HEK293T (cell line): ENCODE measurements around the gene SUMO2.
A peak's percentile ranks its signal among the peaks of the same experiment; 100 is the strongest.
"Not testable (repeated sequence)": the region's sequence is repeated elsewhere in the genome, so short reads cannot be mapped to it uniquely, and the experiment has no call there.

Experiments
- CTCF ChIA-PET: fragments of 350-600 bp; formaldehyde crosslinking; extraction: SDS; loops from one replicate; lab custom pipeline; 2021; ENCODE audit warnings: antibody characterized with exemption, inconsistent platforms; lab: Yijun Ruan, JAX
- POLR2A ChIA-PET: fragments of 350-600 bp; formaldehyde crosslinking; extraction: SDS; loops from one replicate; lab custom pipeline; 2020; ENCODE audit warnings: antibody characterized with exemption, inconsistent platforms; lab: Yijun Ruan, JAX
- DNase-seq: peaks from one replicate; pipeline ENCODE4 v3.0.0; 2012; ENCODE audit warnings: mixed read lengths; ENCODE audit errors: extremely low spot score
- ARNT ChIP-seq: fragments of 450-650 bp; IDR thresholded peaks from 2 replicates; pipeline ENCODE4 v1.6.1; 2017; ENCODE audit warnings: mild to moderate bottlenecking
- BHLHE40 ChIP-seq: fragments of 450-650 bp; IDR thresholded peaks from 2 replicates; pipeline ENCODE4 v1.6.1; 2016; ENCODE audit warnings: mild to moderate bottlenecking, moderate library complexity, borderline replicate concordance
- CTBP1 ChIP-seq: fragments of 450-650 bp; IDR thresholded peaks from 2 replicates; pipeline ENCODE4 v1.6.1; 2016; ENCODE audit warnings: borderline replicate concordance
- ELF4 ChIP-seq: fragments of 450-650 bp; IDR thresholded peaks from 2 replicates; pipeline ENCODE4 v1.6.1; 2017; ENCODE audit warnings: antibody characterized with exemption
- FOXA1 ChIP-seq: fragments of 450-650 bp; IDR thresholded peaks from 2 replicates; pipeline ENCODE4 v1.6.1; 2016; ENCODE audit warnings: mild to moderate bottlenecking
- FOXK2 ChIP-seq: fragments of 450-650 bp; IDR thresholded peaks from 2 replicates; pipeline ENCODE4 v1.6.1; 2016; ENCODE audit warnings: mild to moderate bottlenecking
- FOXM1 ChIP-seq: fragments of 450-650 bp; IDR thresholded peaks from 2 replicates; pipeline ENCODE4 v1.6.1; 2017; ENCODE audit warnings: mild to moderate bottlenecking, borderline replicate concordance
- HDGF ChIP-seq: fragments of 450-650 bp; IDR thresholded peaks from 2 replicates; pipeline ENCODE4 v1.6.1; 2017; ENCODE audit warnings: antibody characterized with exemption, borderline replicate concordance
- L3MBTL2 ChIP-seq: fragments of 450-650 bp; conservative IDR thresholded peaks from 2 replicates; pipeline ENCODE4 v1.6.1; 2016; ENCODE audit warnings: mild to moderate bottlenecking
- LEF1 ChIP-seq: fragments of 450-650 bp; IDR thresholded peaks from 2 replicates; pipeline ENCODE4 v1.6.1; 2017; ENCODE audit warnings: mild to moderate bottlenecking, borderline replicate concordance
- NFRKB ChIP-seq: fragments of 450-650 bp; IDR thresholded peaks from 2 replicates; pipeline ENCODE4 v1.6.1; 2016; ENCODE audit warnings: mild to moderate bottlenecking, moderate library complexity
- PKNOX1 ChIP-seq: fragments of 450-650 bp; IDR thresholded peaks from 2 replicates; pipeline ENCODE4 v1.6.1; 2016
- SP1 ChIP-seq: fragments of 450-650 bp; IDR thresholded peaks from 2 replicates; pipeline ENCODE4 v1.6.1; 2017
- SUZ12 ChIP-seq: fragments of 450-650 bp; IDR thresholded peaks from 2 replicates; pipeline ENCODE4 v1.6.1; 2016; ENCODE audit warnings: mild to moderate bottlenecking
- TARDBP ChIP-seq: fragments of 450-650 bp; IDR thresholded peaks from 2 replicates; pipeline ENCODE4 v1.6.1; 2016
- ZNF384 ChIP-seq: fragments of 450-650 bp; IDR thresholded peaks from 2 replicates; pipeline ENCODE4 v1.6.1; 2016

SUMO2 gene

GRCh38 chr17:75133001-75133400, 49.8 kb downstream of the SUMO2 start:
- ChIA-PET CTCF (interaction anchor here (0.6 to 1.0 kb wide), 5 partner anchors 17 to 99 kb away, joined by 3 read pairs; partner anchors contain the start of gene NUP85), POLR2A (interaction anchor here (0.5 to 5.5 kb wide), 7 partner anchors 17 to 138 kb away, joined by 3 to 68 read pairs (median 13); partner anchors contain the start of genes ARMC7, MIF4GD and NUP85)
- no peak for DNase-seq
- TF ChIP-seq FOXM1 (no peak), TARDBP (no peak), NFRKB (no peak), PKNOX1 (no peak), HDGF (no peak), BHLHE40 (no peak), FOXK2 (no peak), SUZ12 (no peak), ELF4 (no peak), LEF1 (no peak), SP1 (no peak), L3MBTL2 (no peak), ARNT (no peak), ZNF384 (no peak), FOXA1 (no peak), CTBP1 (no peak)

GRCh38 chr17:75132018-75133000, 50.5 kb downstream of the SUMO2 start:
- CTCF ChIA-PET, result interaction anchor here (0.6 to 3.2 kb wide), 6 partner anchors 11 to 96 kb away, joined by 3 to 32 read pairs (median 4); no protein-coding TSS in a partner anchor
- TF ChIP-seq ZNF384, result peak; percentile 52; the same call in 1 of the 2 replicates
- not testable (repeated sequence) for DNase-seq
- POLR2A ChIA-PET, result interaction anchor here (0.6 to 5.5 kb wide), 26 partner anchors 10 to 144 kb away, joined by 3 to 68 read pairs (median 7); partner anchors contain the start of genes ARMC7, JPT1, MIF4GD and MRPL58

- TF ChIP-seq HDGF (no peak), CTBP1 (no peak), FOXM1 (no peak), SP1 (no peak), TARDBP (no peak), LEF1 (peak; percentile 83), ZNF384 (no peak), ELF4 (peak; percentile 41; the same call in 1 of the 2 replicates), PKNOX1 (no peak), NFRKB (no peak), FOXA1 (no peak), L3MBTL2 (peak; percentile 57), SUZ12 (no peak), BHLHE40 (no peak), ARNT (0 out of 2 replicates have a peak, but pooled peaks have one; percentile 9)
- peak; percentile 91 for DNase-seq
- CTCF ChIA-PET, result interaction anchor here (0.6 to 3.2 kb wide), 10 partner anchors 10 to 170 kb away, joined by 3 to 32 read pairs (median 3); partner anchors contain the start of gene MIF4GD
- POLR2A ChIA-PET, result interaction anchor here (0.6 to 5.5 kb wide), 31 partner anchors 10 to 143 kb away, joined by 3 to 68 read pairs (median 5); partner anchors contain the start of genes ARMC7, JPT1, MRPL58 and NUP85
These were observed 51.3 kb downstream of the SUMO2 start, which contains the start of gene NT5C for GRCh38 chr17:75131278-75132017. TSS of gene NT5C (minus strand) at chr17:75131742. CDS start at chr17:75131707, 35 bp downstream.

GRCh38 chr17:75130632-75131277, 52.0 kb downstream of the SUMO2 start:
- POLR2A ChIA-PET, result interaction anchor here (0.7 to 5.5 kb wide), 29 partner anchors 9 to 118 kb away, joined by 3 to 68 read pairs (median 6); partner anchors contain the start of genes ARMC7, JPT1, MRPL58 and NUP85
- DNase-seq, result peak; percentile 72
- TF ChIP-seq PKNOX1, result no peak
- TF ChIP-seq LEF1, result no peak
- TF ChIP-seq FOXM1, result no peak
- no peak for TF ChIP-seq TARDBP
- TF ChIP-seq ELF4, result no peak
- TF ChIP-seq ARNT, result no peak
- CTCF ChIA-PET, result interaction anchor here (0.5 to 3.2 kb wide), 11 partner anchors 9 to 1101 kb away, joined by 3 to 32 read pairs (median 3); partner anchors contain the start of gene MIF4GD
